Liver (tissue), 9 donors: ENCODE data around the gene PPP2R2C. TPM values are rescaled to one million over a fixed set of nuclear protein-coding genes. Genes with fewer than 3 reads are reported as not detected.

Experiments used
- DNase-seq: peaks from one replicate; pipeline ENCODE4 v3.0.0-alpha.2; 2017; ENCODE audit warnings: low spot score
- H3K27ac ChIP-seq, 2 donors: one replicate each; pipeline ENCODE4 v1.7.0; 2013; ENCODE audit warnings: inconsistent platforms in 2 of 2, low read length in 2 of 2, control low read depth in 1 of 2, low read depth in 1 of 2, mild to moderate bottlenecking in 1 of 2
- H3K27me3 ChIP-seq, 4 donors: one replicate each; pipeline versions ENCODE4 v1.6.1 to v1.7.0; 2013; ENCODE audit warnings: low read length in 3 of 4, inconsistent platforms in 1 of 4, mild to moderate bottlenecking in 1 of 4, moderate library complexity in 1 of 4; ENCODE audit not compliant: control insufficient read depth in 4 of 4, insufficient read depth in 4 of 4
- H3K36me3 ChIP-seq, 4 donors: one replicate each; pipeline versions ENCODE4 v1.6.1 to v1.7.0; 2013; ENCODE audit warnings: low read length in 3 of 4, mild to moderate bottlenecking in 3 of 4, low read depth in 1 of 4, moderate library complexity in 1 of 4; ENCODE audit not compliant: control insufficient read depth in 4 of 4, insufficient read depth in 3 of 4
- H3K4me1 ChIP-seq, 4 donors: one replicate each; pipeline versions ENCODE4 v1.6.1 to v1.7.0; 2013; ENCODE audit warnings: low read length in 3 of 4, mild to moderate bottlenecking in 3 of 4, moderate library complexity in 1 of 4; ENCODE audit not compliant: control insufficient read depth in 4 of 4, insufficient read depth in 4 of 4
- H3K4me3 ChIP-seq, 3 donors: one replicate each; pipeline versions ENCODE4 v1.6.1 to v1.7.0; 2013; ENCODE audit warnings: low read length in 3 of 3, control low read depth in 1 of 3, low read depth in 1 of 3, mild to moderate bottlenecking in 1 of 3
- H3K9ac ChIP-seq, 2 donors: one replicate each; pipeline ENCODE4 v1.7.0; 2013; ENCODE audit warnings: low read length in 2 of 2, mild to moderate bottlenecking in 2 of 2, moderate library complexity in 2 of 2, control low read depth in 1 of 2, low read depth in 1 of 2
- H3K9me3 ChIP-seq, 4 donors: one replicate each; pipeline versions ENCODE4 v1.6.1 to v1.7.0; 2013; ENCODE audit warnings: low read length in 3 of 4; ENCODE audit not compliant: control insufficient read depth in 4 of 4
- FOXA1 ChIP-seq: IDR thresholded peaks from 2 replicates; pipeline ENCODE4 v1.6.1; 2016; ENCODE audit warnings: antibody characterized with exemption
- GABPA ChIP-seq, 2 donors: IDR thresholded peaks in 1 of 2; conservative IDR thresholded peaks in 1 of 2; 2 replicates each; pipeline ENCODE4 v1.6.1; 2016; ENCODE audit warnings: antibody characterized with exemption in 2 of 2, mild to moderate bottlenecking in 1 of 2, moderate library complexity in 1 of 2
- HNF4A ChIP-seq, 2 donors: conservative IDR thresholded peaks; 2 replicates each; pipeline ENCODE4 v1.6.1; 2016; ENCODE audit warnings: antibody characterized with exemption in 2 of 2, mild to moderate bottlenecking in 2 of 2
- HNF4G ChIP-seq: IDR thresholded peaks from 2 replicates; pipeline ENCODE4 v1.6.1; 2016; ENCODE audit warnings: antibody characterized with exemption
- JUND ChIP-seq, 2 donors: IDR thresholded peaks; 2 replicates each; pipeline ENCODE4 v1.6.1; 2016; ENCODE audit warnings: antibody characterized with exemption in 2 of 2
- NR2F2 ChIP-seq: IDR thresholded peaks from 2 replicates; pipeline ENCODE4 v1.6.1; 2016; ENCODE audit warnings: antibody characterized with exemption
- RAD21 ChIP-seq, 2 donors: IDR thresholded peaks; 2 replicates each; pipeline ENCODE4 v1.6.1; 2016; ENCODE audit warnings: antibody characterized with exemption in 2 of 2, mild to moderate bottlenecking in 2 of 2
- RXRA ChIP-seq, 2 donors: IDR thresholded peaks; 2 replicates each; pipeline ENCODE4 v1.6.1; 2017 to 2018; ENCODE audit warnings: antibody characterized with exemption in 2 of 2, mild to moderate bottlenecking in 1 of 2
- SP1 ChIP-seq: IDR thresholded peaks from 2 replicates; pipeline ENCODE4 v1.6.1; 2018; ENCODE audit warnings: antibody characterized with exemption, mild to moderate bottlenecking
- YY1 ChIP-seq: IDR thresholded peaks from 2 replicates; pipeline ENCODE4 v1.6.1; 2016; ENCODE audit warnings: antibody characterized with exemption, mild to moderate bottlenecking
- ZBTB33 ChIP-seq: IDR thresholded peaks from 2 replicates; pipeline ENCODE4 v1.6.1; 2016; ENCODE audit warnings: antibody characterized with exemption
- WGBS: extraction: QIAGEN DNeasy Blood & Tissue Kit; methylation state at CpG from one replicate; pipeline ENCODE4 v1.1.7; 2013; 5-methylcytosine and 5-hydroxymethylcytosine counted together
- polyA plus RNA-seq, 2 donors: library from polyadenylated mRNA; stranded (reverse) in 1 of 2; unstranded in 1 of 2; fragments of 200-250 nt in 1 of 2; fragments of >200 nt in 1 of 2; fragmentation: Nextera tagmentation in 1 of 2; extraction: Ambion mirVana in 1 of 2; gene quantifications; one replicate each; pipeline versions ENCODE4 v1.2.1 to v1.2.3, GENCODE V29; 2013 to 2015
- total RNA-seq, 2 donors: library from RNA; depleted of rRNA; stranded (reverse); fragments of >200 nt; gene quantifications; one replicate each; pipeline ENCODE4 v1.2.3, GENCODE V29; 2014
- donor health status: healthy.
- donor health status: healthy.
- donor health status: healthy.
- donor health status: healthy.
- donor health status: healthy.

PPP2R2C gene
- total and polyA plus RNA-seq, 4 donors: under 0.01 to 0.01 TPM; not detected in 2

DNA sequence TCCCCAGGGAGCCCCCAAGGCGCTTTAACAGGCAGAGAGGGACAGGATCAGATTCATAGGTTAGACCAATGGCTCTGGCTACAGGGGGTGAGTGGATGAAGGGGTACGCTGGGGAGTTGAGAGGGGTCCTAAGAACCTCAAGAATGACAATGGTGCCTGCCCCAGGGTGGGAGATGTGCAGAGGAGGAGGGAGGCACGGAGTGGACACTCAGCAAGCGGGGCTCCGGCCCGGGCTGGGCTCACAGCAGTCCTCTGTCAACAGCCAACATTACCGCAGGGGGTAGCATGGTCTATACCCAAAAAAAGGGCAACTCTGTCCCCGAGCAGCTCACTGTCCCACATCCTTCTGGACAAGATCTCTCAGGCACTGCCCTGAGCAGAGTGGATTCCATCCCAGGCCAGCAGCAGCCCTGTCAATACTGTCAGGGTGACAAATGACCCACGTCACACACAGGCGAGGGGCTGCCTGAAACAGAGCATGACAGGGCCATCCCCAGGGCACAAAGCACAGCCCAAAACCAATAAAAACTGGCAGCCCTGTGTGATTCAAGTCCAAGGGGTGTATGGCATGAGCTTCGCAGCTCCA, 47.7 kb upstream of the PPP2R2C start:
- Histone ChIP-seq H3K27me3 (peaks cover 0 to 4% (median 0%) of the 10 kb centered on the region in 4 donors), H3K4me3 (no peak overlapping the region), H3K9me3 (no peaks in the 10 kb centered on the region), H3K27ac (no peak overlapping the region), H3K36me3 (no peaks in the 10 kb centered on the region), H3K4me1 (no peaks in the 10 kb centered on the region), H3K9ac (no peak overlapping the region)
- no peak for DNase-seq
- WGBS: 58% methylated on average over 11 of the region's 11 CpGs
- TF ChIP-seq ZBTB33 (no peak), JUND (IDR thresholded peaks at IDR 0.05) (no peak), GABPA (IDR thresholded peaks at IDR 0.05 in 1 of 2, conservative IDR thresholded peaks at IDR 0.05 in 1 of 2) (no peak), HNF4A (conservative IDR thresholded peaks at IDR 0.05) (no peak), YY1 (no peak)

GRCh38 chr4:6517171-6517570, 44.8 kb upstream of the PPP2R2C start:
- TF ChIP-seq HNF4G: no peak
- no peak overlapping the region for H3K9ac ChIP-seq
- no peak for DNase-seq
- no peaks in the 10 kb centered on the region for H3K4me1 ChIP-seq
- no peaks in the 10 kb centered on the region for H3K36me3 ChIP-seq
- 70% methylated on average over 2 of the region's 2 CpGs for WGBS
- no peaks in the 10 kb centered on the region for H3K9me3 ChIP-seq
- H3K4me3 ChIP-seq: no peak overlapping the region
- H3K27me3 ChIP-seq: peaks cover 0 to 7% (median 0%) of the 10 kb centered on the region in 4 donors
- no peak overlapping the region for H3K27ac ChIP-seq

DNA sequence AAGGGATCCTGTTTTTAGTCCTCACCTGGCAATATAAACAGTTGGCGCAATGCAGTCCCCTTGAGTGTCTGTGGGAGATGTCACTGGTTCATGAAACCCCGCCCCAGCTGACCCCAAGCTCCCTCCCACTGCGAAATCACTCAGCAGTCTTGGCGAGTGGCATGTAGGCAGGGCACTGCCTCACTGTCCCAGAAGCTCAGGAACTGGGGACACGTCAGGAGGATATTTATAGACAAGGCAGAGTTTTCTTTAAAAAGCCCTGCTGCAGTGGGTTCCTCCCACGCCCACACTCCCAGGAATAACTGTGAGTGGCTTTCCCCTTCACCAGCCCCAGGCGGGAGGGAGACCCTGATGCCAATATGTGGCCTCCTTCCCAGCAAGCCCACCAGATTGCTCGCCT, 44.3 kb upstream of the PPP2R2C start:
- H3K27me3 ChIP-seq: peaks cover 0 to 7% (median 0%) of the 10 kb centered on the region in 4 donors
- H3K27ac ChIP-seq: no peak overlapping the region

More for the DNA sequence above, 44.3 kb upstream of the PPP2R2C start:
- Histone ChIP-seq H3K9me3 (no peaks in the 10 kb centered on the region), H3K4me1 (no peaks in the 10 kb centered on the region), H3K36me3 (no peaks in the 10 kb centered on the region), H3K9ac (no peak overlapping the region), H3K4me3 (no peak overlapping the region)
- 62% methylated on average over 8 of the region's 8 CpGs for WGBS
- TF ChIP-seq FOXA1: no peak
- no peak for TF ChIP-seq NR2F2
- no peak for TF ChIP-seq RXRA (IDR thresholded peaks at IDR 0.05)
- TF ChIP-seq YY1: no peak
- no peak for TF ChIP-seq GABPA (IDR thresholded peaks at IDR 0.05 in 1 of 2, conservative IDR thresholded peaks at IDR 0.05 in 1 of 2)
- TF ChIP-seq SP1: no peak
- TF ChIP-seq JUND (IDR thresholded peaks at IDR 0.05): no peak
- TF ChIP-seq ZBTB33: no peak
- TF ChIP-seq RAD21 (IDR thresholded peaks at IDR 0.05): no peak
- no peak for DNase-seq
